Inferior parietal cortex (tissue), 1 donor: ENCODE data around the gene ITPKC.
A peak's percentile ranks its signal among the peaks of the same experiment; 100 is the strongest.

Experiments
- DNase-seq: peaks from one replicate; pipeline ENCODE4 v3.0.0-alpha.2; 2016; ENCODE audit errors: extremely low spot score

Gene ITPKC

GRCh38 chr19:40690050-40690692, 26.7 kb upstream of the ITPKC start, which contains the start of gene NUMBL:
NUMBL (minus strand) TSS chr19:40690651; CDS start chr19:40690483, 168 bp downstream.
- no peak for DNase-seq

DNA sequence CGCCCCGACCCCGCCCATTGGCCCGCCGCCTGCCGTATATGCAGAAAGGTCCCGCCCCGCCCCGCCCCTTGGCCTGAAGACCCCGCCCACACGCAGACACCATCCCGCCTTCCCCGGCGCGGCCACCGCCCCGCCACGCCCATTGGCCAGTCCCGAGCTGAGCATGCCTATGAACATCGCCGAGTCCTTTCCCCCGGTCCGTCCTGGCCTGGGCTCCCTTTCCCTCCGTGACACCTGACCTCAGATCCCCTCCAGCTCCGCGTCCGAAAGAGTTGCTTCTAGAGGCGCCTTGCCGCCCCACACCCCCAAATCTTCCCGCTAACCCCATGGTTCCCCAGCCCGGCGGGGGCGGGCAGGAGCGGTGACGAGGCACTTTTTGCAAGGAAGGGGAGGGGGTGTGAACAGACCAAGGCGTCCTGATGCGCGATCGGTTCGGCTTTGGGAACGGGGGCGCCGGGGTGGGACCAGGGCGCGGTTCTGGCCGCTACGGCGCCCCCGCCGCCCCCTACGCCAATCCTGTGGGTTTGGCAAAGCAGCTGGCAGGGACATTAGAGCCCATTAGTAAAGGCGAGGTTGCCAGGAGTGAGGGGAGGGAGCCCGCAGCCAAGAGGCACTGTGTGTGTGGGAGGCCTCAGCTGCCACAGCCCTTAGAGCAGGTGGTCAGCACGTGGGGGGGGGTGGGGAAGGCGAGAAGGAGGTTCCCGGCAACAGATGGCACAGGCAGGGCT, 26.1 kb upstream of the ITPKC start:
- DNase-seq = peak; percentile 76

GRCh38 chr19:40691421-40692211, 25.3 kb upstream of the ITPKC start:
- DNase-seq = no peak

DNA sequence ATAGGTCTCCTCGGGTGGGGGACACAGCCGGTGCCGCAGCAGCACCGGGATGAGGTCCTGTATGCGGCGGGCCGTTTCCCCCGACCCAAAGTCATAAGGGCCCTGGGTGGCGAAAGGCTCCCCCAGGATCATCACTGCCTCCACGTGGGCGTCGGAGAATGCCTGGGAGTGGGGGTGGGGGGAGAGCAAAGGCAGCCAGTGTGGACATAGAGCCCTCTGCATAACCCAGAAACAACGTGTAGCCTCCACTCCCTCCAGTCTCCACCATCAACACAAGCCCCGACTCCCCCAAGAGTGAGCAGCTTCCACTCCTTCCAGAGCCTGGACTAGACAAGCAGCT, 24.7 kb upstream of the ITPKC start:
- DNase-seq = no peak

GRCh38 chr19:40693150-40693788, 23.6 kb upstream of the ITPKC start:
- DNase-seq = no peak

GRCh38 chr19:40693896-40694295, 23.0 kb upstream of the ITPKC start:
- DNase-seq = no peak

DNA sequence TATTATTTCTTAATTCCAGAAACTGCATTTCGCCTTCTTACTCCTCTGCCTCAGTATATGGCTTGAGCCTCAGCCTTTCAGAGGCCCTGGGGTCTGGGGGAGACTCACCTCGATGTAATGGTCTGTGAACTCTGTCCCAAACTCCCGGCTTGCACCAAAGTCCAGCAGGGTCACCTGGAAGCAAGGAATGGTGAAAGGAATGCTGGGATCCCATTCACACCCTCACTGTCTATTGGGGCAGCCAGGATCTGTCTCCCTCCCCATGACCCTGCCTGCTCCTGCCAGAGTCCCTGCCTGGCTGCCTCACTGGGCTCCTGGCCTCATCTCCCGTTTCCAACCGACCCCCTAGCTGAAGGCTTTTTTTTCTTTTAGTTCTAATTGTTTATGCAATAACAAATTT, 21.0 kb upstream of the ITPKC start:
- DNase-seq = no peak

DNA sequence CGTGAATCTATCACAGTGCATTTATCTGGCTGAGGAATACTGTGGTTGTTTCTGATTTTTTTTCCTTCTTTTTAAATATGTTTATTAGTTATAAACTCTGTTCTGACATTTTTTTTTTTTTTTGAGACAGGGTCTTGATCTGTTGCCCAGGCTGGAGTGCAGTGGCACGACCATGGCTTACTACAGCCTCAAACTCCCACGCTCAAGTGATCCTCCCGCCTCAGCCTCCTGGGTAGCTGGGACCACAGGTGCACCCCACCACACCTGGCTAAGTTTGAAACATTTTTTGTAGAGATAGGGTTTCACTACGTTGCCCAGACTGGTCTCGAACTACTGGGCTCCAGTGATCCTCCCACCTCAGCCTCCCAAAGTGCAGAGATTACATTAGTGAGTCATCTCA, 19.9 kb upstream of the ITPKC start:
- no peak for DNase-seq

- DNase-seq = no peak
Measured at GRCh38 chr19:40700083-40700482, 16.8 kb upstream of the ITPKC start.

DNA sequence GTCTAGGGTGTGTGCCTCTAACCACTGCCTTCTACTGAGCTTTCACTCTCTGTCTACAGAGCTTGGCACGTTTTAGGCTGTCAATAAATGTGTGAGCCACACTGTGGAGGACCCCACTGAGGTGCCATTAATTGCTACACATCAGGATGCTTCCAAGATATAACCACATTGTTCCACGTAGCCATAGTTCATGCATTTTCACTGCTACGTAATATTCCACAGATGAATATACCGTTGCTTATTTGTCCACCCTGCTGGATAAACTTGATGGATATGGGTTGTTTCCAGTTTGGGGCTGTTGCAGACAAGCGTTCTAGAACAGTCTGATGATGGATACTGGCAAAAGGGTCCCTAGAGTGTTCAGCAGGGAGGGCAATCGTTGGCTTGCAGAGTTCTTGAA, 15.2 kb upstream of the ITPKC start:
- no peak for DNase-seq

DNA sequence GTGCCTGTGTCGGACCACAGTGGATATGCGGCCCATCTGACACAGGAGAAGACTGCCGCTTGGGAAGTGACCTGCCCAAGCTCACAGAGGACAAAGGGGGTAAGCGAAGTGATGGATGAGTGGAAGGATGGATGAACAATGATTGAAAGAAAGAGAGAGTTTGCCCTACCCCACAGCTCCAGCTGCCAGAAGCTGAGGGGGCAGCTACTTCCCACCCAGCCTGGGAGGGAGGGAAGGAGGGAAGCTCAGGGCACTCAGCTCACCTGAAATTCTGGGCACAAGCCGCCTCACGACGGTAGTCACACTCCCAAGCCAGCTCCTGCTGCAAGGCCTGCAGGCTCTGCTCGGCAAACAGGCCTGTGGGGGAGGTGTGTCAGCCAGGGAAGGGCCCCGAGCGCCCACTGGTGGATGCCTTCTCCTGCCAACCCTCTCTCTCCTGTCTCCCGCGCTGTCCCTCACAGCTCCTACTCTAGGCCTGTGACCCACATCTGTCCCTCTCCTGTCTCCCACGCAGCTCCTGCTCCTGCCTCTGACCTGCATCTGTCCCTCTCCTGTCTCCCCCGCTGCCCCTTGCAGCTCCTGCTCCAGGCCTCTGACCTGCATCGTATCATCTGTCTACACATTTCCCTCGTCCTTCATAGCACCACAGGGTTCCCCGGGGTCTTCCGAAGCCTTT, 14.4 kb upstream of the ITPKC start:
- no peak for DNase-seq

DNA sequence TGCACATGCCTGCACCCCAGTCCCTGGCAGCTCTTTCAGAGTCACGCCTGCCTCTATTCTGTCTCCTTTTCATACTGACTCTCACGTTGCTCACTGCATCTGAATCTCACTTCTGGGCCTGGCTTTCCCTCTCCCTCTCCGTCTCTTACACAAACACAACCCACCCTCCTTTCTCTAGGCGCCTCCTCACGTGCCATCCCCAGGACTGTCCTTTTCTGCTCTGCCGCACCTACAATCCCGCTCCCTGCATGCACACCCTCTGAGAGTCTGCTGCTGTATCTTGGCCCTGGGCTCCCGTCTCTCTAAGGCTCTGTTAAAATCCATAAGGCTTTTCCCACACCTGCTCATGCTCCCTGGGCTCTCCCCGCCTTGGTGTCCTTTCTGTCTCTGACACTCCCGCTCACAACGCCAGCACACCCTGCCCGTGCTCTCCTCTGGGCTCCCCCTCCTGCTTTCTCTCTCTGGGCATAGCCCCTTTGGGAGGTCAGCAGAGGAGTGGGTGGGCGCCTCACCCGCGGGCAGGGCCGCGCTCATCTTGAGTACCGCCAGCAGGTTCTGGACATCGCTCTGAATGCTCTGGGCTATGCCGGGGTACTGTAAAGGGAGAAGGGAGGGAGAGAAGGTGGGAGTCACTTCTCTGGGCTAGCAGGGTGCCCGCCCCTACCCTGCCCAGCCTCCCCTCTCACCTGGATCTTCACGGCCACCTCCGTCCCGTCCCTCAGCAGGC, 13.7 kb upstream of the ITPKC start:
- no peak for DNase-seq

- no peak for DNase-seq
Measured at GRCh38 chr19:40704491-40705361, 12.2 kb upstream of the ITPKC start.

DNA sequence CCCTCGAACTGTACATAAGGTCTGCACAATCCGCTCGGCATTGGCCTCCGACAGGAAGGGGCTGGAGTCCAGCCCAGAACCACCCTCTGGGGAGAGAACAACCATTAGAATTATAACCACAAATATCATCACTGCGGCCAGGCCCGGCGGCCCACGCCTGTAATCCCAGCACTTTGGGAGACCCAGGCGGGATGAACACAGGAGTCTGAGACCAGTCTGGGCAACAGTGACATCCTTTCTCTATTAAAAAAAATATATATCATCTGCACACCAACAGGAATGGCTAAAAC, 11.6 kb upstream of the ITPKC start:
- no peak for DNase-seq

- no peak for DNase-seq
Measured at GRCh38 chr19:40705950-40706619, 10.8 kb upstream of the ITPKC start.

DNA sequence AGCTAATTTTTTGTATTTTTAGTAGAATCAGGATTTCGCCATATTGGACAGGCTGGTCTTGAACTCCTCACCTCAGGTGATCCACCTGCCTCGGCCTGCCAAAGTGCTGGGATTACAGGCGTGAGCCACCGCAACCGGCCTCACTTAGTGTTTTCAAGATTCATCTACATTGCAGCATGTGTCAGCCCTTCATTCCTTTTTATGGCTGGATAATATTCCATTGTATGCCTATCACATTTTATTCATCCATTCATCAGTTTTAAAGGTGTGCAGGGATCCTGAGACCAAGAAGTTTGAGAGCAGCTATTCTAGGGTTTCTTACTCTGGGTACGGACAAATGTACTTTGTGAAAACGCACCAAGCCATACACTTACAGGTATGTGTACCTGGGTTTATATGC, 9.3 kb upstream of the ITPKC start:
- DNase-seq = no peak

- DNase-seq = no peak
Measured at GRCh38 chr19:40709817-40710216, 7.1 kb upstream of the ITPKC start.

GRCh38 chr19:40713939-40714338, 3.0 kb upstream of the ITPKC start:
- DNase-seq = no peak

- DNase-seq = peak; percentile 93
Measured at GRCh38 chr19:40714441-40715299, 2.2 kb upstream of the ITPKC start.
